Ammon's horn (tissue), 1 donor: Measurements from ENCODE around the gene FOS.

Source experiments
- DNase-seq: peaks from one replicate; pipeline ENCODE4 v3.0.0-alpha.2; 2016; ENCODE audit warnings: low spot score

FOS gene

GRCh38 chr14:75250800-75251199 lies 27.8 kb upstream of the FOS start:
- no peak for DNase-seq

DNA sequence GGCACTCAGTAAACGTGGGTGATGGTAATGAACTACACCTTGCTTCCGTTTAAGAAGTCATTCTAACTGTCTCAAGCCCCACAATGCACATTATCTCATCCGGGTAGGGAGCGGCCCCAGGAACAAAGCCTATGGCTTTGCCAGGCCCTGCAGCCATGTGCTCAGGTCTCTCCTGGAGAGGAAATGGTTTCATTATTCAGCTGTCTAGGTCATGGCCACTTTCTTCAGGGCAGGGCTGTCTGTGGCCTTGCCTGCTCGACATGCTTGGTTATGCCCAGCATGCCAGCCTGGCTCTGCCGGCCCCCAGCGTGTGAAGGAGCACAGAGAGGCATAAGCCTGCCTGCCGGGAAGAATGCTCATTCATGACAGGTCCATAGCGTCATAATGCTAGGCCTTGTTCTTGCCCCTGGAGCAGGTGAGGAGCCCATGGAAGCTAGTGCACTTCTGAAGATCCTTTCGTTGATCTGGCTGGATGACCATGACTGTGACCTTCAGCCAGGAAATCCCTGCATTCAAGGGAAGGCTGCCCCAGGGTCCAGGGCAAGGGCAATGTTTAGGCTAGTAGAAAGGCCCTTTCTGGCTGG lies 26.3 kb upstream of the FOS start:
- DNase-seq = no peak

GRCh38 chr14:75254381-75254822 lies 24.2 kb upstream of the FOS start:
- no peak for DNase-seq

GRCh38 chr14:75254901-75255584 lies 23.6 kb upstream of the FOS start:
- no peak for DNase-seq

DNA sequence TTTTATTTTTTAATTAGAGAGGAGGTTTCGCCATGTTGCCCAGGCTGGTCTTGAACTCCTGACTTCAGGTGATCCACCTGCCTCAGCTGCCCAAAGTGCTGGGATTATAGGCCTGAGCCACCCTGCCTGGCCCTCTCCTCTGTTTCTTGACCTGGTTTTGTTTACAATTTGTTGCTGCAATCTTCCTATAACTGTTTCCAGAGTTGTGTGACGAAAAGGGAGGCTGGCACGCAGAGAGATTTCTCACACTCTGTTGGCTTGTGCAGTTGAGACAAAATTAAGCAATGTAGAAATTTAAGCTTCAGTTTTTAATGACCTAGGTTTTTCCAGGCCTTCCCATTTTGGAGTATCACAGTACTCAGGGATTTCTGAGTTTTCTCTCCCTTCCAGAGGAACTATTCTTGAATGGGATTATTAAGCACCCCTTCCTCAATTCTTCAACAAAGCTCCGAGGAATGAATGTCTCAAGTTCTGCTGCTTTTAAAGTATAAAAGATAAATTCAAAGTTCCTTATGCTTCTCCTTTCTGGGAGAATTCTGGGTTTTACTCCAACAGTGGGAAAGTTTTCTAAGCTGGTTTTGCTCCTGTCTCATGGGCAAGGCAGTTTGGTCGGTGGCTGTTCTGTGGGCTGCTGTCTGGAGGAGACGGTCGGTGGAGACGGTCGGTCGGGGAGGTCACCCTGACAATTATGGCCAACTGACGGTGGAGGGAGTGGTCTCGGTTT lies 20.4 kb upstream of the FOS start:
- DNase-seq = no peak

- peak; percentile 100 for DNase-seq
These were observed 19.7 kb upstream of the FOS start for GRCh38 chr14:75258803-75259509.

- no peak for DNase-seq
These were observed 19.1 kb upstream of the FOS start for GRCh38 chr14:75259510-75259855.

DNA sequence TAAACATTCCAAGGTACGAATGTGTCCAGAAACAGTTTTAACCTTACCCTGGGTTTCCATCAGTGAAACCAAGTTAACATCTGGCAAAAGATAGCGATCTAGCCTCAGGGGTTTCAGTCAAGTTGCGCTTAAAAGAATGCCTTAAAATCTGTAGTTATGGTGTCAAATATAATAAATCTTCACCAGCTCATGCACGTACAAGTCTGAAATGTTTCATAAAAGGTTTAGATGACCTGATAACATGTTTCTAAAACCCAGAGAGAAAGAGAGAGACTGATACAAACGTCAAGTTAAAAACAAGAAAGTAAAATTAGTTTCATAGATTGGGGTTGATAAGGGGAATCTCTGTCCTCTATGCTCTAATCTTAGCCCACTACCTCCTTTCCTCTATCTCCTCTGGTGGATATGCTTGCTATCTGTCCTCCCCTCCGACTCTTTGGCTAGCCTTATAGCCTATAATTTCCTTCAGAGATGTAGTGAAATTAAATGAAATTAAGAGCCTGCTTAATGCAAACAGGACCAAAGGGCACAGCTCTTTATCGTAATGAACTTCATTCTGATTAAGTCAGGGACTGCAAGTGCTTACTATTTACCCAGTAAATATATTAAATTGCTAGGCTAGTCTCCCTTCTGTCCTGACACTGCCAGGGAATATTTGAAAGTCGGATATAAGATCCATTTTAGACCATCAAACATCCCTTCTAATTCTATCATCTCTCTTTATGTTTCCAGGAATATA lies 18.4 kb upstream of the FOS start:
- DNase-seq = no peak

DNA sequence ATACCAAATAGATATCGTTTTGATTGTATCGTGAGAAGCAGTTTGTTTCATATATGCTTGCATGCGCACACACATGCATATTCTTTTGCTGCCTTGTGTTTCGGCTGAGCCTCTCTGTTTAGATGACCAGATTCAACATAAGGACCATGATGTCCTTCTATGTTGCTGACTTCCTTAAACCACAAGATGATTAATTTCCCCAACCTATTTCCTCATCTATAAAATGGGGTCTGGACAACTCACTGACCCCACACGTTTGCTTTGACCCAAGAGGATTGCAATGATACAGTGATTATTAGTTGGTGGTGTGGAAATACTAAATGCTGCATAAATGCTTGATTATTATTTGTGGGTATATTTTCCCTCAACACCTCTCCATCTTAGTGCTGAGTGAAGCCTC lies 16.8 kb upstream of the FOS start:
- no peak for DNase-seq

DNA sequence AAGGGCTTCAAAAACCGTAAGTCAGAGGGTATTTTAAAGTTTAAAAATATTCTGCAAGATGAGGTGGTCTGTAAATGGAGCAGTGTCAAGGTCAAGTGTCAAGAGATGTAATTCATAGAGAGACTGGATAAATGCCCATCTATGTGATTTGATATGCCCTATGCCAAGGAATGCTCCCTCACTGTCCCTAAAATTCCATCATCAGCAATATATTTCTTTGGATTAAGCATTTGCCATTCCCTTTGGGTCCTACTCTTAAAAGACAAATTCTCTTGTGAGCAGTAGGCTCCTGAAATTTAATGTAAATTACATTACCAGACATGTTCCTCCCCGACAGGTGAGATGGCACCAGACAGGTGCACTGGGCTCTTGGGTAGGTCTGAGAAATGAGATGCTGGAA lies 16.0 kb upstream of the FOS start:
- DNase-seq = no peak

DNA sequence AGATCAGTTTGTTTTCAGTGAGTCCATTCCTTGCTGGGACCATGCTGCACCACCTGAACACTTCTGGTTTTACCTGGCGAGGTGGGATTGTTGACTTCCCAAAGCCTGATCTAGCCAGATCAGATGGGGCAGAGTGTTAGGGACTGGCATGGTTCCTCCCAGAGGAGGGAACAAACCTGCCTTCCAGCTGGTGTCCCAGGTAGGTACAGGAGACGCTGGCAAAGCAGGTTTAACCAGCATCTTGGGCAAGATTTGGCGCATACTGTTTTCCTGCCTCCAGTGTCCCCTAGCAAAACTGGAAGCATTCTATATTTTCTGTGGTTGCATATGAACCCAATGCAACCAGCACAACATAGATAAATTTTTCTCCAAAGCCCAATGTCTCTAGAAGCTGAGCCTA lies 14.6 kb upstream of the FOS start:
- DNase-seq = no peak

DNA sequence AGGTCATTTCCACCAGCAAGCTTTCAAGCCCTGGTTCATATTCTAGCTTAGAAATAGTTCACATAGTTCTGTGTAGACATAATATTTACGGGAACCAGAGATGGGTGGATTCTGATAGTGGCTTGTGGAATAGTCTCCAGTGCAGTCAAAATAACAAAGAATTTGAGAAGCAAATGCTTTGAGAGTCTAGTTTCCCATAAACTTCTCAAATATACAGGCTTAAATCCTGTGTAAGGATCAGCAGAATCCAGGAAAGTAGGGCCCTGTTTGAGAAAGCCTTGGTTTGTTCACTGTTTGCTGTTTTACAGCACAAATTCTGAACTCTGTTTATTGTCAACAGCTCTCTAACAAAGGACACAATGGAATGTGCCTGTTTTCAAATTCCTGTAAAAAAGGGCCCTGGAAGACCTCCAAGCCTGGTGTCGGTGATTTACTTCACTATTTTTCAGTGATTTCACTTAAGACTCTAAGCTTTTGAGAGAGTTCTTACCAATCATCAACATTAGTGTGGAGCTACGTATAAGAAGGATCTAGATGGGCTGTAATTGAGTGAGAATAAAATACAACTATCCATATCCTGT lies 11.4 kb upstream of the FOS start:
- DNase-seq = no peak

- DNase-seq = no peak
These were observed 9.7 kb upstream of the FOS start for GRCh38 chr14:75268633-75269550.

DNA sequence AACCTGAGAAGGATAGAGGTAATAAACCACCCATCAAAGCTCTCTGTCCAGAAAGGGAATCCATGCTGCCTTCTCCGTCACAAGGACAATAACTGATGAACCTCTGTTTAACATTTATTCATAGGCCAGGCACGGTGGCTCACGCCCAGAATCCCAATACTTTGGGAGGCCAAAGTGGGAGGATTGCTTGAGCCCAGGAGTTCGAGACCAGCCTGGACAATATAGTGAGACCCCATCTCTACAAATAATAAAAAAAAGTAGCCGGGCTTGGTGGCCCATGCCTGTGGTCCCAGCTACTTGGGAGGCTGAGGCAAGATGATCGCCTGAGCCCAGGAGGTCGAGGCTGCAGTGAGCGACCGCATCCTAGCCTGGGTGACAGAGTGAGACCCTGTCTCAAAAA lies 7.1 kb upstream of the FOS start:
- DNase-seq = no peak

GRCh38 chr14:75273272-75274049 lies 5.2 kb upstream of the FOS start:
- peak; percentile 51 for DNase-seq

- DNase-seq = no peak
These were observed 4.4 kb upstream of the FOS start for GRCh38 chr14:75274050-75274898.

GRCh38 chr14:75274899-75275569 lies 3.6 kb upstream of the FOS start:
- peak; percentile 84 for DNase-seq

DNA sequence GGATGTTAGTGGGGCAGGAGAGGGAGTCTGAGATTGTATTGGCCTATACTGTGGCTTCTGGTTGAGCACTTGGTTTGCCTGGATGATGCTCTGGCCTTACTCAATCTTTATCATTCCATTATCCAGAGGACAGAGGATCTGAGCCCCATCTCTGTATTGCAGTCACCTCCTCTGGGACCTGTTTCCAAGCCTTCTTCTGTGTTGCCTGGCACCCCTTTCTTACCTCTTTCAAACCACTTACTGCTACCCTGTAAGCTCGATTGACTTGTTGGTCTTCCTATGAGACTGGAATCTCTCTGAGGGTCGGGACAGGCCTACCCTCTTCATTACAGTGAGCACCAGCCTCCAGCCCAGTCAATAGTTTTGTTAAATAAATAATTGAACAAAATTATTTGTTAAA lies 3.0 kb upstream of the FOS start:
- no peak for DNase-seq
